ENCODE data around the gene APBB2.

Gene APBB2

GRCh38 chr4:41132055-41132683, 82.2 kb downstream of the APBB2 start:
- DNase-seq = no peak

- DNase-seq = no peak
These were observed 84.4 kb downstream of the APBB2 start for GRCh38 chr4:41129936-41130440.

- DNase-seq = peak; percentile 54
These were observed 85.1 kb downstream of the APBB2 start for GRCh38 chr4:41129128-41129754.

- DNase-seq = no peak
These were observed 88.6 kb downstream of the APBB2 start for GRCh38 chr4:41125558-41126311.

- no peak for DNase-seq
These were observed 89.3 kb downstream of the APBB2 start for GRCh38 chr4:41124916-41125548.

GRCh38 chr4:41122775-41123174, 91.6 kb downstream of the APBB2 start:
- DNase-seq = no peak

GRCh38 chr4:41122309-41122708, 92.0 kb downstream of the APBB2 start:
- DNase-seq = no peak

- no peak for DNase-seq
These were observed 92.4 kb downstream of the APBB2 start for GRCh38 chr4:41121906-41122305.

- peak; percentile 8 for DNase-seq
These were observed 93.8 kb downstream of the APBB2 start for GRCh38 chr4:41120297-41121217.

GRCh38 chr4:41119867-41120295, 94.5 kb downstream of the APBB2 start:
- DNase-seq = no peak

GRCh38 chr4:41111791-41112190, 102.6 kb downstream of the APBB2 start:
- DNase-seq = no peak

- no peak for DNase-seq
These were observed 104.3 kb downstream of the APBB2 start for GRCh38 chr4:41110050-41110449.

GRCh38 chr4:41108481-41108880, 105.9 kb downstream of the APBB2 start:
- DNase-seq = no peak

GRCh38 chr4:41106694-41107419, 107.5 kb downstream of the APBB2 start:
- no peak for DNase-seq

GRCh38 chr4:41106081-41106480, 108.3 kb downstream of the APBB2 start:
- no peak for DNase-seq

GRCh38 chr4:41104155-41104554, 110.2 kb downstream of the APBB2 start:
- no peak for DNase-seq

GRCh38 chr4:41103657-41104056, 110.7 kb downstream of the APBB2 start:
- DNase-seq = no peak

GRCh38 chr4:41102414-41103092, 111.8 kb downstream of the APBB2 start:
- peak; percentile 48 for DNase-seq

- DNase-seq = no peak
These were observed 116.0 kb downstream of the APBB2 start for GRCh38 chr4:41098093-41099048.

- no peak for DNase-seq
These were observed 118.4 kb downstream of the APBB2 start for GRCh38 chr4:41095973-41096372.
